ENCODE data around the gene GPC3.
A peak's percentile ranks its signal among the peaks of the same experiment; 100 is the strongest.
"Not testable (repeated sequence)": the region's sequence is repeated elsewhere in the genome, so short reads cannot be mapped to it uniquely, and the experiment has no call there.

The GPC3 gene

GRCh38 chrX:133923113-133923512, 62.3 kb downstream of the GPC3 start:
- no peak for DNase-seq

- DNase-seq, result no peak
Measured at GRCh38 chrX:133922390-133922771, 63.0 kb downstream of the GPC3 start.

GRCh38 chrX:133921764-133922389, 63.5 kb downstream of the GPC3 start:
- DNase-seq, result peak; percentile 47

GRCh38 chrX:133921086-133921485, 64.3 kb downstream of the GPC3 start:
- no peak for DNase-seq

DNA sequence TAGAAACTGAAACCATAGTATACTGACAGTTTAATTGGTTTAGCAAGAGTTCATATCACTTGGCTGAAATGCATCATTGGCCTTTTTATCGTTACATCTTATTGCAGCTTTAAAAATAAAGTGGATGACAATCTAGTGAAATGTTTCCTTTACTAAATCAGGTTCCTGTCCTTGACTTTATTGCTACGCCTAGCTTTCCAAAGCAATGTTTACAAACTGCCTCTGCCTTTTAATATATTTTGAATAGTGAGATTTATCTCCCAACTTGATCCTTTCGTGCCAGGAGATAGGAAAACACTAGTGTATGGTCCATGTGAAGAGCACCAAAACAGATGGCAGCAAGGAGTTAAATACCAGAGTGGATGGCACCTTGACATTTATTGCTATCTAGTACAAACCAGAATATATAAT, 67.0 kb downstream of the GPC3 start:
- DNase-seq, result no peak

GRCh38 chrX:133916984-133917722, 68.2 kb downstream of the GPC3 start:
- no peak for DNase-seq

GRCh38 chrX:133913658-133914388, 71.6 kb downstream of the GPC3 start:
- DNase-seq, result no peak

- DNase-seq, result no peak
Measured at GRCh38 chrX:133913009-133913408, 72.4 kb downstream of the GPC3 start.

DNA sequence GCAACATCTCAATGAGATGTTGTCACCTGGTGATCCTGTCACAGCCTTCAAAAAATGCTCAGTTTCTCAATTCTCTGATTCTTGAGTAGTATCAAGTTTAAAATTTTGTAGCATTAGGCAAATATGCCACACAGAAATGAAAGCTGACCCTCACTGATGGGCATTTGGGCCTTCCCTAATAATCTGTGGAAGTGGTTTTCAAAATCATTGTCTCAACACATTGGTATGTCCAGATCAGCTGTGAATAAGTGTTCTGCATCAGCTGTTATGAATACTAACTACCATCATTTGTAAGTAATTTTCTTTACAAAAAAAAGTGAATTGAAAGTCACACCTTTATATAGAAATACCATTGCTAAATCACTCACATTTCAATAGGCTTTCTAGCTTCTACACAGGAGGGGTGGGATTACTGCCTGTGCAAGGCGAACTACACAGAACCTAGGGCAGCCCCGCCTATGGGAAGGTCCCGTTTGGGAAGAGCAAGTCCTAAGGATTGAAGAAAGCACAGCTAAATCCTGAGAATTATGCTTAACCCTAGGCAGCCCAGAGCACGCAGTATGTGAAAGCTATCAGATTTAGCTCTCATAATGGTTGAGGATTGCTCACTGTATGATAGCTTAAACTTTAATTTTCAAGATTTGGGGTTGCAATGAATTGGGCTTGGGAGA, 73.4 kb downstream of the GPC3 start:
- no peak for DNase-seq

GRCh38 chrX:133910539-133910938, 74.9 kb downstream of the GPC3 start:
- DNase-seq, result no peak

- DNase-seq, result no peak
Measured at GRCh38 chrX:133909888-133910287, 75.5 kb downstream of the GPC3 start.

DNA sequence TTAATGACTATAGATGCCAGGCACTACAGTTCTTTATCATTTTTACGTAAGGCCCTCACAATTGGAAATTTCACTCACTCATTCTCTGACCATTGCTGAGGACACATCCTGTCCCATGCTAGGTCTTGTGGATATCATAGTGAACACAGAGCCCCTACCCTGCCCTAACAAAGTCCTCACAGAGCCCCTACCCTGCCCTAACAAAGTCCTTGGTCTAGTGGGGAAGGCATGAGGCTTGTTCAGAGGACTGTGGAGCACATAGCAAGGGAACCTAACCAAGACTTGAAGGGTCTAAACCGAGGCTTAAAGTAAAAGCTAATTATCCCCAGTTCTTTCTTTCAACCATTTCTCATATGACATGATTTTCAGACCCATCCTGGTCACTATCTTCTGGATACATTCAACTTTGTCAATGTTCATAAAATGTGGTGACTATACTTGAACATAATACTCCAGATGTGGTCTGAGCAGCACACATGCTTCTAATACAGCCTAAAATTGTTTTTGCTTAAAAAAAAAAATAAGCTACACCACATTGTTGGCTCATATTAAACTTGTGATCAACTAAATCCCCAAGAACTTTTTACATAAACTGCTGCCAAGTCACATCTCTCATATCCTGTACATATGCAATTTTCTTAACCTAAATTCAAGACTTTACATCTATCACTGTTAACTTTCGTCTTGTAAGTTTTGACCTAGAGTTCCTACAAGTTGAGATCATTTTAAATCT, 77.0 kb downstream of the GPC3 start:
- no peak for DNase-seq

DNA sequence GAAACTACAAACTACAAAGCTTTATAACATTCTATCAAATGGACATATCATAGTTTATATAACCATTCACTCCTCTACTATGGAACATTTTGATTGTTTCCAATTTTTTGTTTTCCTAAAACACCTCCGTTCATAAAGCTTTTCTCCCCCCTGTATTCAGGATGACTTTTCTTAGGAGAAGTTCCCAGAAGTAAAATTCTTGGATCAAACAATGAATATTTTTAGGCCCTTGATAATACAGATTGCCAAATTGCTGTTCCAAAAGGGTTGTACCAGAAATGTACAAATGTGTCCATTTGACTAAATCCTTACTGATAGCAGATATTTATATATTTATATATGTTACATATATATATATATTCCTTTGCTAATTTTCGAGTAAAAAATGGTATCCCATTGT, 77.8 kb downstream of the GPC3 start:
- DNase-seq, result no peak

- DNase-seq, result no peak
Measured at GRCh38 chrX:133905305-133905704, 80.1 kb downstream of the GPC3 start.

GRCh38 chrX:133897593-133898163, 87.7 kb downstream of the GPC3 start:
- DNase-seq, result no peak

DNA sequence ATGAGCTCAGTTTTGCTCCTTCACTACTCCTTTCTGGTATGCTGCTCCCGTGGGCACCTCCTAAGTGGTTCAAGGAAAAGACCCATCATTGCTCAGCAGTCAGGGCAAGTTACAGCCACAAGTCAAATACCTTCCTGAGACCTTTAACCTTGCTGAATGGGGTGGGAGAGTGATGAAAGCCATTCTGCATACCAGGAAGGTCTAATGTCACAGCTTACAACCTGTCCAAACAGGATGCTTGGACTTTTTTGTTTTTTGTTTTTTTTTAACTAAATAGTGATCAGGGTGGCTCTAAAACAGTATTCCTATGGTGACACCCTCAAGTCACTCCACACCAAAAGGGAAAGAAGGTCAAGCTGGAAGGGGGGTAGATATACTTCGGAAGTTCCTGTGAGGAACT, 93.1 kb downstream of the GPC3 start:
- no peak for DNase-seq

- DNase-seq, result no peak
Measured at GRCh38 chrX:133888984-133889383, 96.4 kb downstream of the GPC3 start.

DNA sequence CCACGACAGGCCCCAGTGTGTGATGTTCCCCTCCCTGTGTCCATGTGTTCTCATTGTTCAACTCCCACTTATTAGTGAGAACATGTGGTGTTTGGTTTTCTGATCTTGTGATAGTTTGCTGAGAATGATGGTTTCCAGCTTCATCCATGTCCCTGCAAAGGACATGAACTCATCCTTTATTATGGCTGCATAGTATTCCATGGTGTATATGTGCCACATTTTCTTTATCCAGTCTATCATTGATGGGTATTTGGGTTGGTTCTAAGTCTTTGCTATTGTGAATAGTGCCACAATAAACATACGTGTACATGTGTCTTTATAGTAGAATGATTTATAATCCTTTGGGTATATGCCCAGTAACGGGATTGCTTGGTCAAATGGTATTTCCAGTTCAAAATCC, 97.3 kb downstream of the GPC3 start:
- not testable (repeated sequence) for DNase-seq

DNA sequence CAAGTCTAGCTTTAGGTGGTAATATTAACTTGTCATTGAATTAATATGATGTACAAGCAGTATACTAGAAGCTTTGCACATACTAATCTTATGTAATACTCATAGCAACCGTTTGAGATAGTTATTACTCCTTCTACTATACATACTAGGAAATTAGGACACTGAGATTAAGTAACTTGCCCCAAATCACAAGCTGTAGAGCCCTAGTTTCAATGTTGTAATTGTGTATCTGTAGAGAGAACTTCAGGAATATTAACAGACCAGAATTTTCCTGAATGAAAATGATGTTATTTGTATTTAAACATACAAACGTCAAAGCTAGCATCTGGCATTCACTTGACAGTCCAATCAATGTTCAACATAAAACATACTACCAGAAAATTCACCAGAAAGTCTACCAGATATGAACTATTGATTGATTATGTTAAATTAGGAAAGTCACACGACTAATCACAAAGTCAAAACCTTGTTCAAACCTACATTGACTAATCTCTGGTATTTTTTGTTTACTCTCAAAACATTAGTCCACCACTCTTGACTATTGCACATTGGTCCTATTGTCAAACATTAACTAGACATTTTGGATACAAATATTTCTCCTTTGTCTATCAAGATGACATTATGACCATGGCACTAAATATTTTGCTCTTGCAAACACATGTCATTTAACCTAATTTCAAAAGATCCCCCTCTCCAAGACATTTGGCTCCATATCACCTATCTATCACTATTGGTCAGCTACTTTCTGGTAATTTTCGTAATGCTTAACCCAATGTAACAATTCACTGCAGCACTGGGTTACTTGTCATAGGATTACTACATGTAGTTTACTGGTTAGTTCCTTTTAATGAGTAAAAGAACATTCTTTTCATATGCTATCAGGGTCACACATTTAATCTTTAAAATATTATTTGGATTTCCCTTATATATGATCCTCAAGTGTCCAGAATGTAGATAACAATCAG, 100.7 kb downstream of the GPC3 start:
- DNase-seq, result no peak

- DNase-seq, result no peak
Measured at GRCh38 chrX:133881893-133882292, 103.5 kb downstream of the GPC3 start.

DNA sequence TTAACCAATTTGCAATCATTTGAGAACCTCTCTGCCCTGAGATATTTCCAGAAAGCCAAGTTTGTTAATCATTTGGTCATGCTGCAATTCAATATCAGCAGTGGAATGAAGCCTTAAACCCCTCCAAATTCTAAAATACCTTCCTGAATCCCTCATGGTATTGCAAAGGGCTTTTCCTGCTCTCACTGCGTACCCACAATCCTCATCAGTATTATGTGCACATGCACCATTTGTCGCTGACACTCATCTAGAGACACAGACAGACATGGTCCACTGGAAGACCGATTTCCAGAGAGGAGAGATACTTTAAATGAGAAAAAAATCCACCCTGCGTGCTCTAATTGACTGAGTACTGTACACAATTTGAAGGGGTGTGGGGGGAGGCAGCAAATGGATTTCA, 104.4 kb downstream of the GPC3 start:
- DNase-seq, result no peak

Measured in RPMI8226 (cell line).